ENCODE data around the gene CEP41.

Gene CEP41

DNA sequence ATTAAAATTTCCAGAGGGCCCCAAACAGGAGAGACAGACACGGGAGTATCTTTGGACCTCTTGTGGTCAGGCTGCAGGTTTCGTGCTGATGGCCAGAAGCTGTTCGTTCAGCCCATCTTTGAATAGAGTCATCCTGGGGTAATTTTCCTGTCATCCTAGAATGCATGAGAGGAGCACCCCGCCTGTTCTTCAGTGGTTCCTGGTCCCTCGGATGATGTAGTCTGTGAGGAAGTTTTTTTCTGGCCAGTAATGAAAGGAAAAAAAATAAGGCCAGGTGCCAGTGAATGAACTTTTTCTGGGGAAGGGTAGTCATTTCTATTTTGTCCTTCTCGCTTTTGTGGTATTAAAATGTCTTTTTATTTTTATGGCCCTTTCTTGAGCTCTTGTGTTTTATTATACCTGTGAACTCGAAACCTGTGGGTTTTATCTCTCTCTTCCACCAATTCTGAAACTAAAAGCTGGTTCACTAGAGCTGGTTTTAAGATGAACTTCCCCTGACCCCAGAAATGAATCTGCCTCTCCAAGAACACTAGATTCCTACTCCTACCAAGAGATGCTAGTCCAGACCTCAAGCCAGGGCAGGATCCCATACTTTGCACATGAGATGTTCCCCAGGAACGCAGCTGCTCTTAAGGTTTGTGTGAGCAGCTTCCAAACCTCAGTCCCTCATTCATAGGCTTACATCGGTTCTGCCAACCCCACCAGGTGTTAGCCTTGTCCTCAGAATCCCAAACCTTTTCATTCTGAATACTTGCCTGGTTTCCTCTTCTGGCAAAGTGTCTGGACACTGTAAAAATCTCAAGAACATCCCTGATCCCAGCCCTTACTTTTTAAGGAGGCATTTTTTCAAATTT lies 35.7 kb upstream of the CEP41 start:
- TF ChIP-seq, protein P1, sequence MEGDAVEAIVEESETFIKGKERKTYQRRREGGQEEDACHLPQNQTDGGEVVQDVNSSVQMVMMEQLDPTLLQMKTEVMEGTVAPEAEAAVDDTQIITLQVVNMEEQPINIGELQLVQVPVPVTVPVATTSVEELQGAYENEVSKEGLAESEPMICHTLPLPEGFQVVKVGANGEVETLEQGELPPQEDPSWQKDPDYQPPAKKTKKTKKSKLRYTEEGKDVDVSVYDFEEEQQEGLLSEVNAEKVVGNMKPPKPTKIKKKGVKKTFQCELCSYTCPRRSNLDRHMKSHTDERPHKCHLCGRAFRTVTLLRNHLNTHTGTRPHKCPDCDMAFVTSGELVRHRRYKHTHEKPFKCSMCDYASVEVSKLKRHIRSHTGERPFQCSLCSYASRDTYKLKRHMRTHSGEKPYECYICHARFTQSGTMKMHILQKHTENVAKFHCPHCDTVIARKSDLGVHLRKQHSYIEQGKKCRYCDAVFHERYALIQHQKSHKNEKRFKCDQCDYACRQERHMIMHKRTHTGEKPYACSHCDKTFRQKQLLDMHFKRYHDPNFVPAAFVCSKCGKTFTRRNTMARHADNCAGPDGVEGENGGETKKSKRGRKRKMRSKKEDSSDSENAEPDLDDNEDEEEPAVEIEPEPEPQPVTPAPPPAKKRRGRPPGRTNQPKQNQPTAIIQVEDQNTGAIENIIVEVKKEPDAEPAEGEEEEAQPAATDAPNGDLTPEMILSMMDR (IDR thresholded peaks at IDR 0.05; ENCODE audit: control insufficient read depth, extremely low read depth, insufficient read depth) = no peak
- no peak for DNase-seq (ENCODE audit: low read depth)
- H3K4me3 ChIP-seq (ENCODE audit: low read depth, low read length) = no peak overlapping the region

DNA sequence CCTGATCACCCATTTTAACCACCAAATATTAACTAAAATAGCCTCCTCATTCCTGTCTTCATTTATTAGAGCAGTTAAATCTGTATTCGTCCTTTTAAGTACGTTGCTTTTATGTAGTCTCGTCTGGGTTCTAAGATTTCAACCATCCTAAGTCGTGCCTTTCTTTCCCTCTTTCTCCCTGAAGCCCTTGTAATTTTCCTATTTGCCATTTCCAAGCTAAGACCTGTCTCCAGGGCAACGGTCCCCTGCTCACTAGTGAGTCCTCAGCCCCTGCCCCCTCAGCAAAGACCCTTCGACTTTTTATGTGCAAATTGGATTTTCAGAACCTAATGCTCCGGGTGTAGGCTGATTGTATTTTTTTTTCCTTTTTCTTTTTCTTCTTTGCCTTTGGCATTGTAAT lies 35.0 kb upstream of the CEP41 start:
- no peak overlapping the region for H3K4me3 ChIP-seq (ENCODE audit: low read depth, low read length)
- DNase-seq (ENCODE audit: low read depth) = no peak
- TF ChIP-seq, protein P1 (IDR thresholded peaks at IDR 0.05; ENCODE audit: control insufficient read depth, extremely low read depth, insufficient read depth) = no peak

DNA sequence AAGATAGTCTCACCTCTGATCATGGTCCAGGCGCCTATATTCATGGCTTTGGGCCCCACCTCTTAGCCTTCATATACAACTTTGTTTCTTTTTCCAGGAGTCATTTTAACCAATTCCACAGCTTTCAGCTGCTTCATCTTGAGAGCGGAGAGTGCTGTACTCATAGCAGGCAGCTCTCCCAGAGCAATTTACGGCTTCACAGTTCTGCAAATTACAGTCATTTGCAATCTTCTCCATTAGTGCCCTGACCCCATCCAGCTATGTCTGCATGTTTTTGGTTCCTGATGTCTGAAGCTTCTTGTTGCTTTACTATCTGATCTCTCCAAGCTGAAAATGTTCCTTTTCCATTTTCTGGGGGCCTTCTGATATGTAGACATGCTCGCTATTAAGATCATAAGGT lies 33.1 kb upstream of the CEP41 start:
- no peak overlapping the region for H3K4me3 ChIP-seq (ENCODE audit: low read depth, low read length)
- no peak for DNase-seq (ENCODE audit: low read depth)
- TF ChIP-seq, protein P1 (IDR thresholded peaks at IDR 0.05; ENCODE audit: control insufficient read depth, extremely low read depth, insufficient read depth) = no peak

DNA sequence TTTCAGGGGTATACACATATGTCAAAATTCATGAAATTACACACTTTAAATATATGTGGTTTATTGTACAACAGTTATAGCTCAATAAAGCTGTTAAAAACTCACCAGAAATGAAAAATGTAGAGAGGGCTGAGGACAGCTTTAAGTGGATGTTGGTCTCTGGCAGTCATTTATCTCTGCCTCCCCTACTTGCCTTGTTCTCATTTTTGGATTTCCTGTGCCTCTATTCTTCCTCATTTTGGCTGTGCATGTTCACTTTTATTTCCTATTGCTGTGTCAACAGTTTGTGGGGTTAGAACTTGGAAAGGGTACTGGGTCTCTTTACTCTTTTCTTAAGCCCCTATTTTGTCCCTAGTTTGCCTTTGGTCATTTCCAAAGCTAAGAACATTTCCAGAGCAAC lies 32.5 kb upstream of the CEP41 start:
- no peak for DNase-seq (ENCODE audit: low read depth)
- TF ChIP-seq, protein P1 (IDR thresholded peaks at IDR 0.05; ENCODE audit: control insufficient read depth, extremely low read depth, insufficient read depth) = no peak

DNA sequence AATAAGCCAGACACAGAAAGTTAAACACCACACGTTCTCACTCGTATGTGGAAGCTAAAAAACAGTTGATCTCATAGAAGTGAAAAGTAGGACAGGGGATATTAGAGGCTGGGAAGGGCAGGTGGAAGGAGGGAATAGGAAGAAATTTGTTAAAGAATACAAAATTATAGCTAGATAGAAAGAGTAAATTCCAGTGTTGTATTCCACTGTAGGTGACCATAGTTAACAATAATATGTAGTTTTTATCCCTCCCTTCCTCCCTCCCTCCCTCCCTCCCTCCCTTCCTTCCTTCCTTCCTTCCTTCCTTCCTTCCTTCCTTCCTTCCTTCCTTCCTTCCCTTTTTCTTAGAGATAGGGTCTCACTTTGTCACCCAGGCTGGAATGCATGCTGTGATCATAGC lies 31.2 kb upstream of the CEP41 start:
- H3K4me3 ChIP-seq (ENCODE audit: low read depth, low read length) = no peak overlapping the region
- TF ChIP-seq, protein P1 (IDR thresholded peaks at IDR 0.05; ENCODE audit: control insufficient read depth, extremely low read depth, insufficient read depth) = no peak
- no peak for DNase-seq (ENCODE audit: low read depth)

More for the DNA sequence above, 32.5 kb upstream of the CEP41 start:
- no peak overlapping the region for H3K4me3 ChIP-seq (ENCODE audit: low read depth, low read length)

DNA sequence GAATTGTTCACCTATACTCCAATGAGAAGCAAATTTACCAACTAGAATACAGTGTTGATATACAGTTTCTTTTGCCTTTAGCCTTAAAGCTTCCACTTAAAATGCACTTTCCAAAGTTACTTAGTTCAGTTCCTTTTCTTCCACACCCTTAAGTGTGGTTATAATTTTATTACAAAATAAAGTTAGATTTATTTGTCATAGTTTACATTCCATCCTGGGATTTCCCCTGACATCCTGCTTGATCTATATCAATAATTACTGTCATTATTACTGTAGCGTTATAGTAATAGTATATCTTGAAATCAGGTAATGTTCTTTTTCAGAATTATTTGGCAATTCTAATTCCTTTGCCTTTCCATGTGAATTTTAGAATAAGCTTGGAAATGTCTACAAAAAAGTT lies 27.8 kb upstream of the CEP41 start:
- DNase-seq (ENCODE audit: low read depth) = no peak
- H3K4me3 ChIP-seq (ENCODE audit: low read depth, low read length) = no peak overlapping the region
- TF ChIP-seq, protein P1 (IDR thresholded peaks at IDR 0.05; ENCODE audit: control insufficient read depth, extremely low read depth, insufficient read depth) = no peak
